Nucleus accumbens (tissue), 56 donors: Measurements from ENCODE around the gene PDRG1.

Source experiments
- DNase-seq, 56 donors: peaks; one replicate each; lab custom pipeline; 2025; lab: John Stamatoyannopoulos, UW

PDRG1 gene

GRCh38 chr20:31951530-31952453 is at the start of gene PDRG1:
TSS of gene PDRG1 (minus strand) at chr20:31952046. CDS start at chr20:31951961, 85 bp downstream.
- DNase-seq, result peak in 55 of 56 donors; percentile 29 to 93 (median 83)

- DNase-seq, result no peak
Measured at GRCh38 chr20:31998246-31998645, 46.4 kb upstream of the PDRG1 start.

- no peak for DNase-seq
Measured at GRCh38 chr20:31996996-31997395, 45.1 kb upstream of the PDRG1 start.

GRCh38 chr20:31992086-31992485 is 40.2 kb upstream of the PDRG1 start:
- no peak for DNase-seq

- DNase-seq, result no peak
Measured at GRCh38 chr20:31991339-31991705, 39.5 kb upstream of the PDRG1 start.

GRCh38 chr20:31990641-31991338 is 38.9 kb upstream of the PDRG1 start:
- peak in 1 of 56 donors; percentile 5 for DNase-seq

GRCh38 chr20:31989030-31989645 is 37.3 kb upstream of the PDRG1 start:
- no peak for DNase-seq

GRCh38 chr20:31988430-31989015 is 36.7 kb upstream of the PDRG1 start:
- DNase-seq, result no peak

- DNase-seq, result peak in 1 of 56 donors; percentile 1
Measured at GRCh38 chr20:31987744-31988143, 35.9 kb upstream of the PDRG1 start.

GRCh38 chr20:31984981-31985471 is 33.2 kb upstream of the PDRG1 start:
- DNase-seq, result no peak

- DNase-seq, result no peak
Measured at GRCh38 chr20:31981784-31982183, 29.9 kb upstream of the PDRG1 start.

GRCh38 chr20:31979713-31980426 is 28.0 kb upstream of the PDRG1 start:
- no peak for DNase-seq

GRCh38 chr20:31977080-31977479 is 25.2 kb upstream of the PDRG1 start:
- no peak for DNase-seq

GRCh38 chr20:31975874-31976273 is 24.0 kb upstream of the PDRG1 start:
- no peak for DNase-seq

GRCh38 chr20:31974951-31975487 is 23.2 kb upstream of the PDRG1 start:
- no peak for DNase-seq

- no peak for DNase-seq
Measured at GRCh38 chr20:31974296-31974695, 22.4 kb upstream of the PDRG1 start.

- DNase-seq, result no peak
Measured at GRCh38 chr20:31972471-31973021, 20.7 kb upstream of the PDRG1 start.

- peak in 1 of 56 donors; percentile 3 for DNase-seq
Measured at GRCh38 chr20:31969991-31970390, 18.1 kb upstream of the PDRG1 start.
